GM12878 (cell line): ENCODE measurements around the gene CALN1.

Experiments used
- CHD2 ChIP-seq: IDR thresholded peaks from 2 replicates; pipeline ENCODE4 v1.6.1; 2011; ENCODE audit warnings: low read depth, low read length, improper control_type of control experiment, borderline replicate concordance
- EP300 ChIP-seq, 2 experiments: fragments of 150-350 bp in 1 of 2; IDR thresholded peaks; 2 replicates each; pipeline ENCODE4 v1.6.1; 2011 to 2012; ENCODE audit warnings: low read depth in 2 of 2, low read length in 2 of 2, borderline replicate concordance in 1 of 2, improper control_type of control experiment in 1 of 2, inconsistent platforms in 1 of 2; ENCODE audit not compliant: control insufficient read depth in 1 of 2
- HDAC6 ChIP-seq: fragments of 200-600 bp; sonication (generic); IDR thresholded peaks from one replicate; pipeline ENCODE4 v1.8.0; 2017; ENCODE audit warnings: antibody characterized with exemption; ENCODE audit not compliant: unreplicated experiment
- ZNF24 ChIP-seq: fragments of 450-650 bp; IDR thresholded peaks from 2 replicates; pipeline ENCODE4 v1.6.1; 2017; ENCODE audit warnings: antibody characterized with exemption, mild to moderate bottlenecking
- TF ChIP-seq, protein P1 (sequence below), 3 experiments: IDR thresholded peaks in 2 of 3; conservative IDR thresholded peaks in 1 of 3; 2 replicates each; pipeline ENCODE4 v1.5.1; 2011; ENCODE audit warnings: low read depth in 3 of 3, low read length in 3 of 3, mild to moderate bottlenecking in 3 of 3, control low read depth in 2 of 3, moderate library complexity in 2 of 3, inconsistent platforms in 1 of 3, mixed read lengths in 1 of 3; ENCODE audit not compliant: control insufficient read depth in 2 of 3, insufficient read depth in 1 of 3; ENCODE audit errors: extremely low read depth in 1 of 3

DNA sequence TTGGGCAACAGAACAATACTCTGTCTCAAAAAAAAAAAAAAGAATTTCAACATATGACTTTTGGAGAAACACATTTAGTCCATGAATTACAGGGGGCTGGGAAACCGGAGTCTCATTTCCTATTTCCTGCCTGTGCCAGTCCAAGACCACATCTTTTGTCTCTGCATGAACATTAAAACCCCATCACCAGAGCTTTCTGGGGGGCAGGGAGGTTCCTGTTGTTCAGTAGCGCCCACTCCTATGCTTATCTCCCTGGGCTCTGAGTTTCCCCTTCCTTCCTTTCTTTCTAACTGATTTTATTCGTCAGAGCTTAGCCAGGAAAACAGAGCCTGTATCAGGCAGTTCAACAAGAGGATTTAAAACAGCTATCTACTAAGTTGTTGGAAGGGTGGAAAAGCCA, 119.3 kb downstream of the CALN1 start:
- TF ChIP-seq CHD2 (no peak), HDAC6 (no peak), ZNF24 (no peak), EP300 (IDR thresholded peaks at IDR 0.05; ENCODE audit: borderline replicate concordance in 1 of 2, control insufficient read depth in 1 of 2, low read depth in 2 of 2, low read length in 2 of 2) (no peak)
- TF ChIP-seq, protein P1, sequence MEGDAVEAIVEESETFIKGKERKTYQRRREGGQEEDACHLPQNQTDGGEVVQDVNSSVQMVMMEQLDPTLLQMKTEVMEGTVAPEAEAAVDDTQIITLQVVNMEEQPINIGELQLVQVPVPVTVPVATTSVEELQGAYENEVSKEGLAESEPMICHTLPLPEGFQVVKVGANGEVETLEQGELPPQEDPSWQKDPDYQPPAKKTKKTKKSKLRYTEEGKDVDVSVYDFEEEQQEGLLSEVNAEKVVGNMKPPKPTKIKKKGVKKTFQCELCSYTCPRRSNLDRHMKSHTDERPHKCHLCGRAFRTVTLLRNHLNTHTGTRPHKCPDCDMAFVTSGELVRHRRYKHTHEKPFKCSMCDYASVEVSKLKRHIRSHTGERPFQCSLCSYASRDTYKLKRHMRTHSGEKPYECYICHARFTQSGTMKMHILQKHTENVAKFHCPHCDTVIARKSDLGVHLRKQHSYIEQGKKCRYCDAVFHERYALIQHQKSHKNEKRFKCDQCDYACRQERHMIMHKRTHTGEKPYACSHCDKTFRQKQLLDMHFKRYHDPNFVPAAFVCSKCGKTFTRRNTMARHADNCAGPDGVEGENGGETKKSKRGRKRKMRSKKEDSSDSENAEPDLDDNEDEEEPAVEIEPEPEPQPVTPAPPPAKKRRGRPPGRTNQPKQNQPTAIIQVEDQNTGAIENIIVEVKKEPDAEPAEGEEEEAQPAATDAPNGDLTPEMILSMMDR (IDR thresholded peaks at IDR 0.05 in 2 of 3, conservative IDR thresholded peaks at IDR 0.05 in 1 of 3; ENCODE audit: control insufficient read depth in 2 of 3, extremely low read depth in 1 of 3, insufficient read depth in 1 of 3, low read depth in 3 of 3, low read length in 3 of 3): no peak
